Measurements from ENCODE around the gene SLC35D3. TPM values are rescaled to one million over a fixed set of nuclear protein-coding genes. Genes with fewer than 3 reads are reported as not detected.
"Not testable (repeated sequence)": the region's sequence is repeated elsewhere in the genome, so short reads cannot be mapped to it uniquely, and the experiment has no call there.

The SLC35D3 gene
- total RNA-seq, 5 donors from 2014 or later (not counting 1 experiment from before 2014, with no cell fraction given): not detected

- DNase-seq (peak in 4 of 35 experiments; percentile 1 to 30 (median 6)), ATAC-seq (replicated peaks in 1 of 4) (no peak)
- Histone ChIP-seq H3K4me3 (ENCODE audit: control insufficient read depth in 1 of 2, extremely low read depth in 1 of 2, low read length in 1 of 2) (no peak overlapping the region), H3K4me1 (ENCODE audit: control insufficient read depth in 1 of 2, extremely low read depth in 1 of 2, insufficient read depth in 2 of 2, low read length in 2 of 2) (peaks cover 3 to 17% of the 10 kb centered on the region in 2 experiments), H3K27ac (ENCODE audit: low read length) (no peak overlapping the region), H3K36me3 (ENCODE audit: control insufficient read depth in 2 of 2, extremely low read depth in 1 of 2, insufficient read depth in 1 of 2, low read length in 1 of 2) (no peaks in the 10 kb centered on the region), H3K27me3 (replicated peaks in 1 of 2; ENCODE audit: control insufficient read depth in 2 of 2, extremely low read depth in 1 of 2, insufficient read depth in 2 of 2, low read length in 1 of 2) (peaks cover 10 to 29% of the 10 kb centered on the region in 2 experiments), H3K9me3 (no peaks in the 10 kb centered on the region)
- Mint-ChIP-seq H3K9me3 (no peaks in the 10 kb centered on the region), H3K27ac (no peak overlapping the region), H3K4me3 (no peak overlapping the region), H3K27me3 (peaks cover 41 to 42% of the 10 kb centered on the region in 2 donors), H3K4me1 (peaks cover 6 to 15% (median 13%) of the 10 kb centered on the region in 3 donors), H3K36me3 (no peaks in the 10 kb centered on the region)
- 100% methylated on average over 2 of the region's 3 CpGs for WGBS (ENCODE audit: insufficient coverage)
- CTCF ChIA-PET: no interaction called here
- POLR2A ChIA-PET: no interaction called here
Observed at GRCh38 chr6:136927292-136927691, 5.2 kb downstream of the SLC35D3 start.

- POLR2A ChIA-PET: no interaction called here
- no peaks in the 10 kb centered on the region for H3K36me3 Mint-ChIP-seq
- H3K27ac Mint-ChIP-seq: no peak overlapping the region
- WGBS (ENCODE audit: insufficient coverage): 100% methylated on average over 4 of the region's 4 CpGs
- peaks cover 46 to 49% of the 10 kb centered on the region in 2 donors for H3K27me3 Mint-ChIP-seq
- CTCF ChIA-PET: no interaction called here
- Histone ChIP-seq H3K27ac (ENCODE audit: low read length) (no peak overlapping the region), H3K36me3 (ENCODE audit: control insufficient read depth in 2 of 2, extremely low read depth in 1 of 2, insufficient read depth in 1 of 2, low read length in 1 of 2) (no peaks in the 10 kb centered on the region), H3K4me1 (ENCODE audit: control insufficient read depth in 1 of 2, extremely low read depth in 1 of 2, insufficient read depth in 2 of 2, low read length in 2 of 2) (no peaks in the 10 kb centered on the region), H3K4me3 (ENCODE audit: control insufficient read depth in 1 of 2, extremely low read depth in 1 of 2, low read length in 1 of 2) (no peak overlapping the region), H3K9me3 (no peaks in the 10 kb centered on the region), H3K27me3 (replicated peaks in 1 of 2; ENCODE audit: control insufficient read depth in 2 of 2, extremely low read depth in 1 of 2, insufficient read depth in 2 of 2, low read length in 1 of 2) (peaks cover 2 to 11% of the 10 kb centered on the region in 2 experiments)
- no peak overlapping the region for H3K4me3 Mint-ChIP-seq
- ATAC-seq (replicated peaks in 1 of 4) (no peak), DNase-seq (no peak)
- no peaks in the 10 kb centered on the region for H3K4me1 Mint-ChIP-seq
- H3K9me3 Mint-ChIP-seq: no peaks in the 10 kb centered on the region
Observed at GRCh38 chr6:136930528-136930927, 8.4 kb downstream of the SLC35D3 start.

GRCh38 chr6:136932599-136932998 is 10.5 kb downstream of the SLC35D3 start:
- WGBS (ENCODE audit: insufficient coverage): 100% methylated on average over 1 of the region's 2 CpGs
- Histone ChIP-seq H3K27me3 (replicated peaks in 1 of 2; ENCODE audit: control insufficient read depth in 2 of 2, extremely low read depth in 1 of 2, insufficient read depth in 2 of 2, low read length in 1 of 2) (peaks cover 4 to 9% of the 10 kb centered on the region in 2 experiments), H3K4me1 (ENCODE audit: control insufficient read depth in 1 of 2, extremely low read depth in 1 of 2, insufficient read depth in 2 of 2, low read length in 2 of 2) (no peaks in the 10 kb centered on the region), H3K27ac (ENCODE audit: low read length) (no peak overlapping the region), H3K9me3 (no peaks in the 10 kb centered on the region), H3K36me3 (ENCODE audit: control insufficient read depth in 2 of 2, extremely low read depth in 1 of 2, insufficient read depth in 1 of 2, low read length in 1 of 2) (no peaks in the 10 kb centered on the region), H3K4me3 (ENCODE audit: control insufficient read depth in 1 of 2, extremely low read depth in 1 of 2, low read length in 1 of 2) (no peak overlapping the region)
- Mint-ChIP-seq H3K27ac (no peak overlapping the region), H3K27me3 (peaks cover 50 to 53% of the 10 kb centered on the region in 2 donors), H3K9me3 (no peaks in the 10 kb centered on the region), H3K4me3 (no peak overlapping the region), H3K4me1 (no peaks in the 10 kb centered on the region), H3K36me3 (no peaks in the 10 kb centered on the region)
- no peak for DNase-seq
- POLR2A ChIA-PET: no interaction called here
- CTCF ChIA-PET: interaction anchor here in 1 of 2 donors (0.6 kb wide), 1 partner anchor 268 kb away, joined by 3 read pairs; no protein-coding TSS in a partner anchor
- ATAC-seq (replicated peaks in 1 of 4): no peak

DNA sequence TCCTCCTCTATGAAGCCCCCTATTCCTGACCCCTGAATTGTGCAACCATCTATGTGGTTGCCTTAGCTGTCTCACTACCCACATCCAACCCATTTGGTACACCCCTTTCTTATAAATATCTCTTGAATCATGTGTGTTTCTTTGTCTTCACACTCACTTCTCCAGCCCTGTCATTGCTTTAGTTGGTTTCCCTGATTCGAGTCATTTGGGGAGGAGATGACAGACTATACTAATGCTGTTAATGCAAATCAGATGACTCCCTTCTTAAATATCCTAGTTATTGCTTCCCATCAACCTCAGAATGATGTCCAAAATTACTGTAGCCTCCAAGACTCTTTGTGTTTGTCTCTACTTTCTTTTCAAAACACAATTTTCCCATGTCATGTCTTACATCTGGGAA is 23.0 kb downstream of the SLC35D3 start:
- Histone ChIP-seq H3K4me3 (ENCODE audit: control insufficient read depth in 1 of 2, extremely low read depth in 1 of 2, low read length in 1 of 2) (no peak overlapping the region), H3K9me3 (no peaks in the 10 kb centered on the region), H3K27ac (ENCODE audit: low read length) (no peak overlapping the region), H3K4me1 (ENCODE audit: control insufficient read depth in 1 of 2, extremely low read depth in 1 of 2, insufficient read depth in 2 of 2, low read length in 2 of 2) (no peaks in the 10 kb centered on the region), H3K27me3 (replicated peaks in 1 of 2; ENCODE audit: control insufficient read depth in 2 of 2, extremely low read depth in 1 of 2, insufficient read depth in 2 of 2, low read length in 1 of 2) (peaks cover 0 to 3% of the 10 kb centered on the region in 2 experiments), H3K36me3 (ENCODE audit: control insufficient read depth in 2 of 2, extremely low read depth in 1 of 2, insufficient read depth in 1 of 2, low read length in 1 of 2) (no peaks in the 10 kb centered on the region)
- Mint-ChIP-seq H3K4me1 (no peaks in the 10 kb centered on the region), H3K27ac (no peak overlapping the region), H3K27me3 (peaks cover 9 to 17% of the 10 kb centered on the region in 2 donors), H3K4me3 (no peak overlapping the region), H3K36me3 (peaks cover 3% of the 10 kb centered on the region), H3K9me3 (peaks cover 8 to 11% (median 9%) of the 10 kb centered on the region in 3 donors)
- DNase-seq (no peak), ATAC-seq (replicated peaks in 1 of 4) (no peak)
- CTCF ChIA-PET: no interaction called here
- POLR2A ChIA-PET: no interaction called here
- WGBS (ENCODE audit: insufficient coverage): no CpG with 5 or more reads among the region's 1 CpG

DNA sequence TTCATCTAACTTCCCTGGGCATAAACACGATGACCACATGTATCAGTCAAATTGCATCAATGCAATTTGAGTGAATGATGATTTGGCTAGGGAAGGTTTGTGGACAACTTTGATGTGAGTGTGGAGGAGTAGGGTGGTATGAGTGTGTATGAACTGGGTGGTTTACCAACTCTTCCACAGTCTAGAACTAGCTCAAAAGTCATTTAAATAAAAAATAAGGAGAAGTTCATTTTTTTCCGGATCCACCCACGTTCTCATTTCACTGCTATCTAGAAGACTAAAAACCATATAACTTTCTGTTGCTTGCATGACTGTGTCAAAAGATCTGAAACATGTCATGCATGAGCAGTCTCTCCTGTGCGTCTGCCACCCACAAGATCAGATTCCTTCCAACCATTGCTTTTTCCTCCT is 23.6 kb downstream of the SLC35D3 start:
- Mint-ChIP-seq H3K27ac (no peak overlapping the region), H3K9me3 (peaks cover 8 to 11% (median 9%) of the 10 kb centered on the region in 3 donors), H3K27me3 (peaks cover 9 to 17% of the 10 kb centered on the region in 2 donors), H3K36me3 (peaks cover 3% of the 10 kb centered on the region), H3K4me1 (no peaks in the 10 kb centered on the region), H3K4me3 (no peak overlapping the region)
- DNase-seq (no peak), ATAC-seq (replicated peaks in 1 of 4) (no peak)
- ChIA-PET POLR2A (no interaction called here), CTCF (no interaction called here)
- H3K27ac ChIP-seq (ENCODE audit: low read length): no peak overlapping the region
- no peaks in the 10 kb centered on the region for H3K9me3 ChIP-seq
- 56% methylated on average over 2 of the region's 4 CpGs for WGBS (ENCODE audit: insufficient coverage)
- no peak overlapping the region for H3K4me3 ChIP-seq (ENCODE audit: control insufficient read depth in 1 of 2, extremely low read depth in 1 of 2, low read length in 1 of 2)
- H3K4me1 ChIP-seq (ENCODE audit: control insufficient read depth in 1 of 2, extremely low read depth in 1 of 2, insufficient read depth in 2 of 2, low read length in 2 of 2): no peaks in the 10 kb centered on the region
- no peaks in the 10 kb centered on the region for H3K36me3 ChIP-seq (ENCODE audit: control insufficient read depth in 2 of 2, extremely low read depth in 1 of 2, insufficient read depth in 1 of 2, low read length in 1 of 2)
- H3K27me3 ChIP-seq (replicated peaks in 1 of 2; ENCODE audit: control insufficient read depth in 2 of 2, extremely low read depth in 1 of 2, insufficient read depth in 2 of 2, low read length in 1 of 2): peaks cover 0 to 3% of the 10 kb centered on the region in 2 experiments

GRCh38 chr6:136947037-136947436 is 24.9 kb downstream of the SLC35D3 start:
- H3K4me3 ChIP-seq (ENCODE audit: control insufficient read depth in 1 of 2, extremely low read depth in 1 of 2, low read length in 1 of 2): no peak overlapping the region
- H3K9me3 ChIP-seq: no peaks in the 10 kb centered on the region
- peaks cover 0 to 3% of the 10 kb centered on the region in 2 experiments for H3K27me3 ChIP-seq (replicated peaks in 1 of 2; ENCODE audit: control insufficient read depth in 2 of 2, extremely low read depth in 1 of 2, insufficient read depth in 2 of 2, low read length in 1 of 2)
- WGBS (ENCODE audit: insufficient coverage): no CpG with 5 or more reads among the region's 9 CpGs
- Mint-ChIP-seq H3K27me3 (peaks cover 9 to 17% of the 10 kb centered on the region in 2 donors), H3K27ac (no peak overlapping the region), H3K36me3 (peaks cover 3% of the 10 kb centered on the region), H3K9me3 (peaks cover 2 to 3% (median 3%) of the 10 kb centered on the region in 3 donors), H3K4me1 (no peaks in the 10 kb centered on the region), H3K4me3 (no peak overlapping the region)
- no peak for DNase-seq
- H3K4me1 ChIP-seq (ENCODE audit: control insufficient read depth in 1 of 2, extremely low read depth in 1 of 2, insufficient read depth in 2 of 2, low read length in 2 of 2): no peaks in the 10 kb centered on the region
- no peak for ATAC-seq (replicated peaks in 1 of 4)
- H3K27ac ChIP-seq (ENCODE audit: low read length): no peak overlapping the region
- CTCF ChIA-PET: no interaction called here
- H3K36me3 ChIP-seq (ENCODE audit: control insufficient read depth in 2 of 2, extremely low read depth in 1 of 2, insufficient read depth in 1 of 2, low read length in 1 of 2): no peaks in the 10 kb centered on the region
- POLR2A ChIA-PET: no interaction called here

- H3K27ac Mint-ChIP-seq; POLR2A ChIA-PET; H3K36me3 ChIP-seq (ENCODE audit: control insufficient read depth in 2 of 2, extremely low read depth in 1 of 2, insufficient read depth in 1 of 2, low read length in 1 of 2); H3K9me3 Mint-ChIP-seq; ATAC-seq (replicated peaks in 1 of 4); DNase-seq; H3K9me3 ChIP-seq; H3K4me1 ChIP-seq (ENCODE audit: control insufficient read depth in 1 of 2, extremely low read depth in 1 of 2, insufficient read depth in 2 of 2, low read length in 2 of 2); H3K4me3 ChIP-seq (ENCODE audit: control insufficient read depth in 1 of 2, extremely low read depth in 1 of 2, low read length in 1 of 2); H3K27me3 ChIP-seq (replicated peaks in 1 of 2; ENCODE audit: control insufficient read depth in 2 of 2, extremely low read depth in 1 of 2, insufficient read depth in 2 of 2, low read length in 1 of 2); CTCF ChIA-PET; H3K27ac ChIP-seq (ENCODE audit: low read length); H3K4me3 Mint-ChIP-seq; H3K4me1 Mint-ChIP-seq; H3K36me3 Mint-ChIP-seq: not testable (repeated sequence)
- H3K27me3 Mint-ChIP-seq: peaks cover 6 to 14% of the 10 kb centered on the region in 2 donors
- WGBS (ENCODE audit: insufficient coverage): no CpG with 5 or more reads among the region's 3 CpGs
Observed at GRCh38 chr6:136949957-136950356, 27.9 kb downstream of the SLC35D3 start.

Data from T-cell (primary cell).